ENCODE results near the gene MS4A18.

MS4A18 gene

DNA sequence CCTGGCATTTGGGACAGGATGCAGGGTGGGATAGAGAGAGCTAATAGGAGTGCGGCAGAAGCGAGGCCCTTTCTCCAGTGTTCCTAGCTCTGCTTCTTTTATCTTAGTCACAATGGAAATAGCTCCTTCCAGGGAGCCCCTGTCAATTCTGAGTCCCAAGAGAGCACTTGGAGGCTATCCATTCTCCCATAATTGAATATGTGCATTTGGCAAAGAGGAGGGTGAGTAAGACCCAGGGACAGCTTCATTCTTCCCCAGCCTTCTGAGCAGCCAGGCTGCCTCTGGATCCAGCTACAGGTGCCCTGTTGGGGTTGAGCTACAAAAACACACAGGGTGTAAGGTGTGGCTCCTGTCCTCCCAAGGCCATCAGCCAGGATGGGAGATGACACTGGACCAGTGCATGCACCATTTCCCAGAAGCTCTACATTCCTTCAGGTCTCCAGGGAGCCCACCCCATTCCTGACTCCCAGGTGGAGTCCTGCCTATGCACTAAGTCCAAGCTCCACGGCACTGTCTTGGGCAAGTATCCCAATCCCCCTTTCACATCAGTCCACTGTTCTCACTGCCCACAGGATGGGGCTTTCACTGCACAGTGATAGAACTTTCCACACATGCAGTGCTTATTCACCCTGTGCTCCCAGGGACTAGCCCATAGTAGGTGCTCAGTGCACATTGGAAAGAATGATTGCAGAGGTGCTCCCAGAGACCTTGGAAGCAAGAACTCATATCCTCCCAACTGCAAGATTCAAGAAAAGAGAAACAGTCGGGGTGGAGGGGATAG lies 66.8 kb downstream of the MS4A18 start:
- H3K36me3 Mint-ChIP-seq, result no peaks in the 10 kb centered on the region

GRCh38 chr11:60792521-60792920 lies 68.0 kb downstream of the MS4A18 start:
- Mint-ChIP-seq H3K27me3 (peaks cover 38% of the 10 kb centered on the region), H3K27ac (no peak overlapping the region), H3K36me3 (no peaks in the 10 kb centered on the region), H3K4me3 (no peak overlapping the region), H3K9me3 (no peaks in the 10 kb centered on the region), H3K4me1 (no peaks in the 10 kb centered on the region)
- DNase-seq, result no peak
- CTCF ChIA-PET, result no interaction called here

More for the DNA sequence above, 66.8 kb downstream of the MS4A18 start:
- H3K27me3 Mint-ChIP-seq, result peaks cover 36% of the 10 kb centered on the region
- H3K4me1 Mint-ChIP-seq, result no peaks in the 10 kb centered on the region
- no peak for DNase-seq
- no peak overlapping the region for H3K27ac Mint-ChIP-seq
- CTCF ChIA-PET, result interaction anchor here (0.6 to 1.6 kb wide), 2 partner anchors 26 to 40 kb away, joined by 3 to 4 read pairs; no protein-coding TSS in a partner anchor
- no peak overlapping the region for H3K4me3 Mint-ChIP-seq
- H3K9me3 Mint-ChIP-seq, result no peaks in the 10 kb centered on the region

Data from activated naive CD4-positive, alpha-beta T cell treated with anti-CD3 and anti-CD28 coated beads, Interleukin-2, amount 10 ng/mL, durations not matched to agents 7 days and 5 days (primary cell).